ENCODE data around the gene FAM240B.

The FAM240B gene

DNA sequence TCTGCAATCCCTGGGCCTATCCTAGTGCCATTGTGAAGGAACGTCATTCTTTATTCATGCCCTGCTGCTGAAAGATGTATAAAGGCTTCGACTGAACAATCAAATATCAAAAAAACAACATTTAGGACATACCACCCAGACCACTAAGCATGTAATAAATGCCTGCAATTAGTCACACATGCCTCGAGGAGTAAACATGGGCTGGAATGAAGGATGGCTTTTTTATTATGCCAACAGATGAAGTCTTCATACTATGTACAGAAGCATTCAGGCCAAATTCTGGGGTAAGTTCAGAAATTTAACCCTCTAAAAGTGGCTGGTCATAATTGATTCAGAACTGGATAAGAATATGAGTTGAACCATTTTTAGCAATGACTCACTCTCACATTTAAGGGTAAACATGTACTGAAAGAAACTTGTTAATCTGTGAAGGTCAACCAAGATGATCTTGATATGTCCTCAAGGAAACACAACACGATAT lies 38.1 kb downstream of the FAM240B start:
- in situ Hi-C loops (cut with MboI; ENCODE audit: low sequenced_read_pairs, unreplicated experiment) = loop anchor here (25.0 kb wide), 1 partner anchor 269 kb away; the partner anchor contains the start of gene IGFBPL1
- DNase-seq (ENCODE audit: low spot score) = no peak
- TF ChIP-seq, protein P1, sequence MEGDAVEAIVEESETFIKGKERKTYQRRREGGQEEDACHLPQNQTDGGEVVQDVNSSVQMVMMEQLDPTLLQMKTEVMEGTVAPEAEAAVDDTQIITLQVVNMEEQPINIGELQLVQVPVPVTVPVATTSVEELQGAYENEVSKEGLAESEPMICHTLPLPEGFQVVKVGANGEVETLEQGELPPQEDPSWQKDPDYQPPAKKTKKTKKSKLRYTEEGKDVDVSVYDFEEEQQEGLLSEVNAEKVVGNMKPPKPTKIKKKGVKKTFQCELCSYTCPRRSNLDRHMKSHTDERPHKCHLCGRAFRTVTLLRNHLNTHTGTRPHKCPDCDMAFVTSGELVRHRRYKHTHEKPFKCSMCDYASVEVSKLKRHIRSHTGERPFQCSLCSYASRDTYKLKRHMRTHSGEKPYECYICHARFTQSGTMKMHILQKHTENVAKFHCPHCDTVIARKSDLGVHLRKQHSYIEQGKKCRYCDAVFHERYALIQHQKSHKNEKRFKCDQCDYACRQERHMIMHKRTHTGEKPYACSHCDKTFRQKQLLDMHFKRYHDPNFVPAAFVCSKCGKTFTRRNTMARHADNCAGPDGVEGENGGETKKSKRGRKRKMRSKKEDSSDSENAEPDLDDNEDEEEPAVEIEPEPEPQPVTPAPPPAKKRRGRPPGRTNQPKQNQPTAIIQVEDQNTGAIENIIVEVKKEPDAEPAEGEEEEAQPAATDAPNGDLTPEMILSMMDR (IDR thresholded peaks at IDR 0.05; ENCODE audit: borderline replicate concordance, control extremely low read depth, extremely low read depth, insufficient read depth, missing control alignments) = no peak

DNA sequence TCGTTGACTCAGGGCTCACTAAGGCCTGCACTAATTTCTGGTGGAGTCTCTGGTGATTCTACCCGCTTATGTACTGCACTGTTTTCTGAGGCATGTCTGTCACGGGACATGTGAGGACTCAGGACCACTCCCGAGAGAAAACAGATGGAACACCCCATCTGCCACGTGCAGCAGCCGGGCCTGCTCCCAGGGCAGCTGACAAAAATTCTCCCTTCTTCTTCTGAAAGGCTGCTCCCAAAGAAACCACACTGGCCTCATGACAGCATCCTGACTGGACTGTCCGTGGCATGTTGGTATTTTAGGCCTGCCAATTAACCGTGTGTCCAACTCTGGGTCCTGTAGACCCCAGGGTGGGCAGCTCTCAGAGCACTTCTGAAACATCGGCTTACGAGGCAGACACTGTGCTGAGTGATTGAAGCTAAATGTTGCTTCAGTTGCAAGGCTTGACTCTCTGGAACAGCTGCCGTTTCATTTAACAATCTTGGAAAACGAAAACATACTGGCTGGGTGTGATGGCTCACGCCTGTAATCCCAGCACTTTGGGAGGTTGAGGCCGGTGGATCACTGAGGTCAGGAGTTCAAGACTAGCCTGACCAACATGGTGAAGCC lies 39.0 kb downstream of the FAM240B start:
- in situ Hi-C loops (cut with MboI; ENCODE audit: low sequenced_read_pairs, unreplicated experiment) = loop anchor here (25.0 kb wide), 1 partner anchor 269 kb away; the partner anchor contains the start of gene IGFBPL1
- TF ChIP-seq, protein P1 (IDR thresholded peaks at IDR 0.05; ENCODE audit: borderline replicate concordance, control extremely low read depth, extremely low read depth, insufficient read depth, missing control alignments) = no peak
- DNase-seq (ENCODE audit: low spot score) = no peak

DNA sequence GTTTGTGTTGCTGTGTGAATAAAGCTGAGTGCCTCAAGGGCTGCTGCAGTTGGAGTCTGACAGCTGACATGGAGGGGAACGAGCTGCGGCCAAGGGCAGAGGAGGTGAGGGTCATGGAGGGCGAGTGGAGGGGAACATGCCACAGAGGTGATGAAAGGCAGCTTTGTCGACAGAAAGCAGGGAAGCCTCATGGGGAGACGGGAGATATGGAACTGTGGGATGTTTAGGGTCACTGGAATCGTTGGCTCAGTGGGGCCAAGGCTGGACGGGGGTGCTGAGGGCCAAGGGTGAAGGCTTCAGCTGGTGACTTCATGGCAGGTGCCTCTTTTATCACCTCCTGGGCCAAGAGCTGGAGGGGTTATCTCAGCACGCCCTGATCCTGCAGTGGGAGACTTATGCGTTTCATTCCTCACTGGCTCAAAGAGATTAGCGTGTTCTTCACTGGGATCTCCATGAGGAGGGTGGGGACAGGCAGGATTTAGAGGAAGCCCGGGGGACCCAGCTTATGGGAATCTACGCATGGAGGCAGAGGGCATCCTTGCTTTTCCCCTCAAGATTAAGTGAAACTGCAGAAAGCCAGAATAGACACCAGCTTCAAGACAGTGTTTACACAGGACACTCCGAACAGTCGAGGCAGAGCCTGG lies 42.2 kb downstream of the FAM240B start:
- no peak for DNase-seq (ENCODE audit: low spot score)
- in situ Hi-C loops (cut with MboI; ENCODE audit: low sequenced_read_pairs, unreplicated experiment) = loop anchor here (25.0 kb wide), 1 partner anchor 265 kb away; the partner anchor contains the start of gene IGFBPL1
- TF ChIP-seq, protein P1 (IDR thresholded peaks at IDR 0.05; ENCODE audit: borderline replicate concordance, control extremely low read depth, extremely low read depth, insufficient read depth, missing control alignments) = no peak

DNA sequence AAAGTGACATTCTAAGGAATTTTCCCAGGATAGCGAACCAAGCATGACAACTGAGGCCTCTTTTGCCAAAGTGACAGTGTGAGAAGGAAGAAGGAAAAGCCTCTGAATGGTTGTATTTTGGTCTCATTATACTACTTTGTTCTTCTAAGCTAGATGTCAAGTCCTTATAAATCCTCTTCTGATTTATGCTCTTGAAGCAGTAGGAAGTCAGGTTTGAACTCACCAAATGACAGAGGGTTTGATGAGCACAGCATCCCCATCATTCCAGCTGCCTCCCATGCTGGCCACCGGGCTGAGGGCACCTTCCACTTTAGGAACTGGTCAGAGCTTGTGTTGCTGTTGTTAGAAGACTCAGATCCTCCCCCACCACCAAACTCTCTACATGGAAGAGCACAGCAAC lies 44.1 kb downstream of the FAM240B start:
- TF ChIP-seq, protein P1 (IDR thresholded peaks at IDR 0.05; ENCODE audit: borderline replicate concordance, control extremely low read depth, extremely low read depth, insufficient read depth, missing control alignments) = no peak
- in situ Hi-C loops (cut with MboI; ENCODE audit: low sequenced_read_pairs, unreplicated experiment) = loop anchor here (25.0 kb wide), 1 partner anchor 264 kb away; the partner anchor contains the start of gene IGFBPL1
- DNase-seq (ENCODE audit: low spot score) = no peak

DNA sequence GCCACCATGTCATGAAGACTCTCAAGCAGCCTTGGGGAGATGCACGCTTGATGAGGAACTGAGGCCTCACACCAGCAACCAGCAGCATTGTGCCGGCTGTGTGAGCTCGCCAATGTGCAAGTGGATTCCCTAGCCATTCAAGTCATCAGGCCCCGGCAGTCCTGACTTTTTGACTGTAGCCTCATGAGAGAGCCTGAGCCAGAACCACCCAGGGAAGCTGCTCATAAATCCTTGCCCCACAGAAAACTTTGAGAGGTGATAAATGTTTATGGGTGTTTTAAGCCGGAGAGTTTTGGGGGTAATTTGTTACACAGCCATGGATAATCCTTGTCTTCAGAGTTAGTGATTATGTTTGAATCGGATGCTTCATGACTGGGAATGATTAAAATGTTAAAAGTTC lies 44.7 kb downstream of the FAM240B start:
- TF ChIP-seq, protein P1 (IDR thresholded peaks at IDR 0.05; ENCODE audit: borderline replicate concordance, control extremely low read depth, extremely low read depth, insufficient read depth, missing control alignments) = no peak
- no peak for DNase-seq (ENCODE audit: low spot score)
- in situ Hi-C loops (cut with MboI; ENCODE audit: low sequenced_read_pairs, unreplicated experiment) = loop anchor here (25.0 kb wide), 1 partner anchor 263 kb away; the partner anchor contains the start of gene IGFBPL1

DNA sequence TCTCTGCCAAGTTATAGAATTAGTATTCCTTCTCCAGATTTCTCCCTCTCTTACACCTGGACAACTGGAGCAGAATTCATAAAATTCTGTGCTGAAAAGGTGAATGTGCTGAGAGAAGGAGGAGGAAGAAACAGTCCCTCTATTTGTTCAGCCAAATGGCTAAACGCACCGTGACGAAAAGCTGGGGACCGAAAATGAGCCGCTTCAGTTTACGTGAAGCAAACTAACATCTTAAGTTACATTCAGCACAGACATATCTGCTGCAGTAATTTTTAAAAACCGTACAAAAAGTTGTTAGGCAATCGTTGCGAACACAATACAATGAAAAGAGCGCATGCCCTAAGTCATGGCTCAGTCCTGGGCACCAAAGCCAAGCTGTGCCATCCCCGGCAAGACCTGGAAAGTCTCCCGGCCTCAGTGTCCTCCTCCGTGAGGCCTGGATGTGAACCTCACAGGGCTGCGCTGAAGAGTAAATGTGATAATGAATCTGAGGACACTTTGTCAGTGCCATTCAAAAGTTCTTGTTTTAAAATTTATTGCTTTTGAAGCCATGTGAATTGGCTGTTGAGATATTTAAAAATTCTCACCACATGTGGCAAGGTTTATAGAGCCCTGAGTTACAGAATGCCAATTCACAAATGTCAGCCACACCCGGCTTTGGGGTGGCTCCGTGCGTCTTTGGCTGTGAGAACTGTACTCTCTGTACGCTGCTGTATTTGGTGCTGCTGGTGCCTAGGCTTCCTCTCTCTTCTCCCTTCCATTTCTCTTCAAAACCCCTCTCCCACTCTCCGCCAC lies 46.3 kb downstream of the FAM240B start:
- TF ChIP-seq, protein P1 (IDR thresholded peaks at IDR 0.05; ENCODE audit: borderline replicate concordance, control extremely low read depth, extremely low read depth, insufficient read depth, missing control alignments) = no peak
- no peak for DNase-seq (ENCODE audit: low spot score)
- in situ Hi-C loops (cut with MboI; ENCODE audit: low sequenced_read_pairs, unreplicated experiment) = no loop called here

Measured in GM13976 (cell line).